HG03342 (cell line): ENCODE results near the gene EYA2.
"Not testable (repeated sequence)": the region's sequence is repeated elsewhere in the genome, so short reads cannot be mapped to it uniquely, and the experiment has no call there.

Source experiments
- ATAC-seq: cut with Tn5 transposase; IDR thresholded peaks from one replicate; pipeline ENCODE4 v1.9.1; 2021; ENCODE audit warnings: mild to moderate bottlenecking, moderate library complexity; ENCODE audit not compliant: unreplicated experiment

EYA2 gene

DNA sequence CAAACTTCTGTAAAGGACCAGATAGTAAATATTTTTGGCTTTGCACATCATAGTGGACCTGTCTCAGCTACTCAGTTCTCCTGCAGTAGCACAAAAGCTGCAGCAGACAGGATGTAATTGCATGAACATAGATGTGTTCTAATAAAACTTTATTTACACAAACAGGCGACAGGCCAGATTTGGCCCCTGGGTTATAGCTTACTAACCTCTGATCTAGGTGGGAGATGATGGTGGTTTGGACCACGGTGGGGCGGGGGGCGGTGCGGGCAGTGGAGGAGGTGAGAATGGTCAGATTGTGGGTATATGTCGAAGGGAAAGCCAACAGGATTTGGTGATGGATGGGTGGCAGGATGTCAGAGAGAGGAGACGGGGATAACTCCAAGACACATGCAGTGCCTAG, 265.6 kb downstream of the EYA2 start:
- no peak for ATAC-seq

- no peak for ATAC-seq
Measured at GRCh38 chr20:47160992-47161391, 266.3 kb downstream of the EYA2 start.

- ATAC-seq, result no peak
Measured at GRCh38 chr20:47161411-47161810, 266.8 kb downstream of the EYA2 start.

DNA sequence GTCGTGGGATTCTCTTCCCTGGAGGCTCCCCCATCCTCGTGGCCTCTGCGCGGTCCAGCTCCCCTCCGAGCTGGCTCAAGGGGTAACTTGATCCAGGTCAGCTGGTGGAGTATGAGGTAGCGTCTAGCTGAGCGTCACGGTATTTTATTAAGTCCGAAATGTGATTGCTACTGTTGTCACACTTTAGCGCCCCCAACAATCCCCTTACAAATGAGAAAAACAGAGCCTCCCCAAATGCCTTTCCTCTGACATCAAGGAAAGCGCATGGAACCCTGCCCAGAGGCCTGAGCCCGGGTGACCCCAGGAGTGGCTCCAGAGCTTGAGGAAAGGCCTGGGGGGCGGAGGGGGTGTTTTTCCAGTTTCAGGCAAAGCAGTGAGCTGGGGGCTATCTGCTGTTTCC, 269.5 kb downstream of the EYA2 start:
- no peak for ATAC-seq

DNA sequence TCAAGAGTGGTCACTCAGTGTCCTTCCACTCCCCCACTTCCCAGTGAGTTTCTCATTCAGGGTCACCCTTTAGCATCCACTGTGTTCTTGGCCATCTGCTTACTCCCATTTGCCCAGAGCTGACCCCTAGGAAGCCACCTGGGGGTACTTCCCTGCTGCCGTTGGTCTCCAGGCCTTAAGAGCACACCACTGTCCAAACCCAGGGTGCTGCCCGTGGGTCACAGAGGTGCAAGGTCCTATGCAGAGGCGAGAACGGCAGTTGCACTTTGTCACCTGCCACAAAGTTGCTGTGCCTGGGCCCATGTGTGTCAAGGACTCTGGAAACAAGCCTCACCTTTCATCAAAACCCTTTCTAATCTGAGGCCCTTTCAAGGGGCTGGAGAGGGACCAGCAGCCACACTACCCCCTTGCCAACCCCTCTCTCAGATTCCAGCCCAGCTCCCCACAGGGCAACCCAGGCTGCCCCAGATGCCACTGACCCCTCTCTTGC, 270.8 kb downstream of the EYA2 start:
- no peak for ATAC-seq

DNA sequence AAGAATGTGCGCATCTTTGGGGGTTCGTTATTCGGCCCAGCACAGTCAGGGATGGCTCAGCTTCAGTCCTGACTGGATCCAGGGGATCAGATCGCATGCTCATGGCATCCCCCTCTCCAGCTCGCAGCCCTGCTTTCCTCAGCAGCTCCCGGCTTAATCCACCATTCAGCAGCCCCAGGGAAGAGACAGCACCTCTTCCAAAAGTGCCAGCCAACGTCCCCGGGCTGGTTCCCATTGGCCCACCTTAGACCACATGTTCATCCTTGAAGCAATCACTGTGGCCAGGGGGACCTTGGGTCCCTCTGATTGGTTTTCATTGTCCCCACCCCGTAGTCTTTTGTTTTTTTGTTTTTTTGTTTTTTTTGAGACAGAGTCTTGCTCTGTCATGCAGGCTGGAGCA, 273.2 kb downstream of the EYA2 start:
- ATAC-seq, result no peak

GRCh38 chr20:47172579-47172978, 277.9 kb downstream of the EYA2 start:
- ATAC-seq, result no peak

- ATAC-seq, result no peak
Measured at GRCh38 chr20:47173596-47174216, 279.1 kb downstream of the EYA2 start.

DNA sequence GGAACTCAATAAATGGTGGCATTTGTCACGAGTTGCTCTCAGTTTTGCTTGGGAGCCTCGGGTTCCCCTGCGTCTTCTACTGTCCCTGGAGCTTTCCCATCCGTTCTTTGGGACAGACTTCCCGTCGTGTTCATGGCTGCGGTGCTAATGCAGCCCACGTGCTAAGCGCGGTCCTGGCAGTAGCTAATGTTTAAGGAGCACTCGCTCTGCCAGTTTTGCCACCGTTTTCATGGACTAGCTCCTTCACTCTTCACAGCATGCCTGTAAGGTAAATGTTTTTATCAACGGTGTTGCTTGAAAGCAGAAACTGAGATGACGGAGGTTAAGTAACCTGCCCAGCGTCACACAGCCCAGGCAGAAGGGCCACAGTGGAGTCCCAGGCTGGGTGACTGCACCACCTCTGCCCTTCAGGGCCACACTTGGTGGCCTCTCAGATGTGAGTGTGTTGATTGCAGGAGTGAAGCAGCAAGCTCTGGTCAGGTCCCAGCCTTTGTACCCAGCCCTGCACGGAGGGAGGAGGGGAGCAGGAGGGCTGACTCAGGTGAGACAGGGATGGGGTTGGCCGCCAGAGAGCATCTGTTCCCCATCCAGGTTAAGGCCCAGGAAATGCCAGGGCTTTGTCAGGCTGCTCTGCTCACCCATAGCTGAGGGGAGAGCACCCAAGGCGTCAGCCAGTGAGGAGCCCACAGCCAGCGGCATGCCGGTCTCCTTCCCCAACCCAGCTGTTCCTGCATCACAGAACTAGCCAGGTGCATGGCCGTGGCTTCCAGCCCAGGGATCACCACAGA, 280.0 kb downstream of the EYA2 start:
- ATAC-seq, result no peak

DNA sequence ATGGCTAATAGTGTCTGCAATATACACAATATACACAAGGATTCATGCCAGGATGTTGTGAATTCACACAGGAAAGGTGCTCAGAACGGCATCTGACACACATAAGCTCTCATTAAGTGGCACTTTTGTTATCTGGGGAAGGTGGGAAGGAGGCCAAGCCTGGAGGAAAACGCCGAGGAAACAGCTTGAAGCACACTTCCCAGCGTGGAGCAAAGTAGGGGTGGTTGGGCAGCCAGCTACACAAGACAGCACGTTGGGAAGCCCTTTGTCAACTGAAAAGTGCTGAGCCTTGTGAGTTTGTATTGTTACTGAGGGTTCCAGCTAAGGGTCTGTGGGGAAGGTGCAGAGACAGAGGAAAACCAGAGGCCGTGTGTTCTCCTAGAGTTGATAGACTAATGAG, 280.9 kb downstream of the EYA2 start:
- ATAC-seq, result no peak

DNA sequence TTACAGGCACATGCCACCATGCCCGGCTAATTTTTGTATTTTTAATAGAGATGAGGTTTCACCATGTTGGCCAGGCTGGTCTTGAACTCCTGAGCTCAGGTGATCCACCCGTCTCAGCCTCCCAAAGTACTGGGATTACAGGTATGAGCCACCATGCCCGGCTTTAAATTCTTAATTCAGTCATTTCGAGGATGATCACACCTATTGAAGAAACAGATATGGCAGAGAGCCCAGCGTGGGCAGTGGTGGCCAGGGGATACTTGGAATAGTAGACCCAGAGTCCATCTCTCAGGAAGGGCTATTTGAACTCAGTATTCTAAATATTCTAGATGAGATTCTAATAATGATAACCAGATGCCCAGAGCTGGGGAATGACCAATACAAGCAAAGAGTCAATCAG, 281.6 kb downstream of the EYA2 start:
- ATAC-seq, result not testable (repeated sequence)

- ATAC-seq, result no peak
Measured at GRCh38 chr20:47178277-47178676, 283.6 kb downstream of the EYA2 start.

GRCh38 chr20:47178851-47179250, 284.2 kb downstream of the EYA2 start:
- ATAC-seq, result no peak

DNA sequence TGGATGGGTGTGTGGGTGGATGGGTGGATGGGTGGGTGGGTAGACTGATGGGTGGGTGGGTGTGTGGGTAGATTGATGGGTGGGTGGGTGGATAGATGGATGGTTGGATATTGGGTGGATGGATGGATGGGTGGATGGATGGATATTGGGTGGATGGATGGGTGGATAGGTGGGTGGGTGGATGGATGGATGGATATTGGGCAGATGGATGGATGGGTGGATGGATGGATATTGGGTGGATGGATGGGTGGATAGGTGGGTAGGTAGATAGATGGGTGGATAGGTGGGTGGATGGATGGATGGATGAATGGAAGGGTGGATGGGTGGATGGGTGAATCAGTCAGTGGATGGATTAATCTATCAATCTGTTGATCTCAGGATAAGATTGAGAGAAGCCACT, 284.6 kb downstream of the EYA2 start:
- ATAC-seq, result no peak

GRCh38 chr20:47181056-47181862, 286.6 kb downstream of the EYA2 start:
- ATAC-seq, result no peak

GRCh38 chr20:47183367-47183766, 288.7 kb downstream of the EYA2 start:
- ATAC-seq, result no peak

- ATAC-seq, result no peak
Measured at GRCh38 chr20:47187450-47188195, 293.0 kb downstream of the EYA2 start.

DNA sequence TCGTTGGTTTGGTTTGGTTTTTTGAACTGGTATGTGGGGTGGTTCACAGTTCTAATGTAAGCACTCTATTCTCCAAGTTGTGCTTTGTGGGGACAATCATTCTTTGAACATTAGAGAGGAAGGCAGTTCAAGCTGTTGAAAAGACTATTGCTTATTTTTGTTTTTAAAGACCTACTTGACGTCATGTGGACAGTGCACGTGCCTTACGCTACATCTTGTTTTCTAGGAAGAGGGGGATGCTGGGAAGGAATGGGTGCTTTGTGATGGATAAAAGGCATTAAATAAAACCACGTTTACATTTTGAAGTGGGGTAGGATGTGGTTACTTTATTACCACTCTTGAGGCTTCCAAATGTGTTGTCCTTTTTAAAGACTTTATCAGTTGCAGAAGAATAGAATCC, 293.9 kb downstream of the EYA2 start:
- ATAC-seq, result no peak

GRCh38 chr20:47189060-47189459, 294.4 kb downstream of the EYA2 start:
- ATAC-seq, result no peak

DNA sequence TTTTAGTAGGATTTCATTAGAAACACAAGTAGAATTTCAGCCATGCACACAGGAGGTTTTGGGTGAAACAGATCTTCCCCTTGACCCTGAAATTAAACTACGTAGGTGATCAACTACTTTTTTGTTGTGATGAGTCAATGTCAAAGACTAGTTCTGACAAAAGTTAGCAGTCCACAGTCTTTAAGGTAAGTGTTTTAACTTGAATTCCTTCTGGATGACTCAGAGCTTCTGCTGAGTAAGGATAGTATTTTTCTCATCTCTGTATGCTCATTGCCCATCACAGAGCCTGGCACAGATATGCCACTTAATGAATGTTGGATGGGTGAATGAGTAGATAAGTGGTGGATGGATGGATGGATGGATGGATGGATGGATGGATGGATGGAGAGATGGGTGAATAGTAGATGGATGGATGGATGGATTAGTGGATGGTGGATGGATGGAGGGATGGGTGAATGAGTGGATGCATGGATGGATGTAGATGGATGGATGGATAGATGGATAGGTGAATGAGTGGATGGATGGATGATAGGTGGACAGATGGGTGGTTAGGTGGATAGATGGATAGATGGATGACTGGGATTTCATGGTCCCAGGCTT, 296.5 kb downstream of the EYA2 start:
- no peak for ATAC-seq

- no peak for ATAC-seq
Measured at GRCh38 chr20:47191956-47192355, 297.3 kb downstream of the EYA2 start.
